ENCODE measurements around the gene PLCL2.

DNA sequence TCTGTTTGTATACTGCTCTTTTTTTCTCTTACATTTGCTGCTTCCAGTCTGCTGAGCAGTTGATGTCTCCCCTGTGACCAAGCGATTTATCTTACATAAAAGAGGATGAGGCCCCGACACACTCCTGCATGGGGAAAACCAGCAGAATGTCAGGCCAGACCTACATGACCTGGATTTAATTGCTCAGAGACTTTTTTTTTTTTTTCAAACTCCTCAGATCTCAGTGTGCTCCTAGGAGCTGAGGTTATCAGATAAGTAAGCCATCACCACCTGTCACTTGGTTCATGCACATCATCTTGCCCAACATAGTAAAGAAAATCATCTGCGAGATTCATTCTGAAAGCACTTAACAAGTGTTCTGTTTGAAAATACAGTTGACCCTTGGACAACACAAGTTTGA is 163.1 kb downstream of the PLCL2 start:
- TF ChIP-seq EZH2phosphoT487 (conservative IDR thresholded peaks at IDR 0.05; ENCODE audit: low read length) (no peak), CTCF (IDR thresholded peaks at IDR 0.05; ENCODE audit: insufficient read depth, low read length, poor library complexity, severe bottlenecking) (no peak)

Data from SU-DHL-6 (cell line).